GM23338 (cell line): ENCODE data around the gene TCTA.

ENCODE experiments used
- CTCF ChIP-seq, 2 experiments: fragments of 200-600 bp in 1 of 2; sonication (generic) in 1 of 2; conservative IDR thresholded peaks; 2 replicates each; pipeline versions ENCODE4 v1.5.1 to v1.6.1; 2016 to 2017; ENCODE audit warnings: antibody characterized with exemption in 2 of 2, low read depth in 2 of 2, mild to moderate bottlenecking in 2 of 2, moderate library complexity in 1 of 2
- EZH2 ChIP-seq: fragments of 200-600 bp; sonication (generic); IDR thresholded peaks from one replicate; pipeline ENCODE4 v1.8.0; 2017; ENCODE audit warnings: antibody characterized with exemption, mild to moderate bottlenecking, low read depth; ENCODE audit not compliant: unreplicated experiment
- EZH2phosphoT487 ChIP-seq: fragments of 200-600 bp; sonication (generic); IDR thresholded peaks from one replicate; pipeline ENCODE4 v1.8.1; 2018; ENCODE audit warnings: antibody characterized with exemption; ENCODE audit not compliant: unreplicated experiment
- POLR2AphosphoS5 ChIP-seq: IDR thresholded peaks from 2 replicates; pipeline ENCODE4 v1.6.1; 2016; ENCODE audit warnings: antibody characterized with exemption, low read depth
- REST ChIP-seq: IDR thresholded peaks from one replicate; pipeline ENCODE4 v1.6.1; 2018; ENCODE audit warnings: antibody characterized with exemption; ENCODE audit not compliant: unreplicated experiment
- ZNF114 ChIP-seq: fragments of 250-450 bp; sonication (Bioruptor Pico); IDR thresholded peaks from 2 replicates; pipeline ENCODE4 v1.5.0; 2020; ENCODE audit warnings: mild to moderate bottlenecking, moderate library complexity

- TF ChIP-seq REST, result no peak
- no peak for TF ChIP-seq CTCF (conservative IDR thresholded peaks at IDR 0.05; ENCODE audit: low read depth in 2 of 2)
- no peak for TF ChIP-seq POLR2AphosphoS5
- no peak for TF ChIP-seq ZNF114 (CRISPR knock-in tag)
- no peak for TF ChIP-seq EZH2phosphoT487
- no peak for TF ChIP-seq EZH2
Observed at GRCh38 chr3:49417516-49418120, 5.4 kb downstream of the TCTA start.
